Fibroblast of villous mesenchyme (primary cell): Measurements from ENCODE around the gene KRAS. TPM values are rescaled to one million over a fixed set of nuclear protein-coding genes. Genes with fewer than 3 reads are reported as not detected.

Experiments
- DNase-seq: peaks from one replicate; pipeline ENCODE4 v3.0.0-alpha.2; 2010; ENCODE audit warnings: low read depth
- H3K4me3 ChIP-seq: 2 replicates; pipeline ENCODE4 v1.5.1; 2011; ENCODE audit warnings: low read depth, mild to moderate bottlenecking, low read length
- CTCF ChIP-seq: IDR thresholded peaks from 2 replicates; pipeline ENCODE4 v1.5.1; 2012; ENCODE audit warnings: low read depth, mild to moderate bottlenecking, low read length; ENCODE audit not compliant: insufficient read depth
- total RNA-seq: library from RNA; depleted of rRNA; stranded (reverse); fragments of >200 nt; gene quantifications from 2 replicates; pipeline ENCODE4 v1.2.3, GENCODE V29; 2012

KRAS gene
- total RNA-seq, 1 donor = 19.9 TPM

GRCh38 chr12:25249931-25250738, 594 bp downstream of the KRAS start:
- no peak for DNase-seq
- peak overlapping the region; percentile 91 for H3K4me3 ChIP-seq
- no peak for TF ChIP-seq CTCF

- no peak for TF ChIP-seq CTCF
- DNase-seq = no peak
- no peak overlapping the region for H3K4me3 ChIP-seq
Observed at GRCh38 chr12:25248732-25249131, 2.0 kb downstream of the KRAS start.

GRCh38 chr12:25248137-25248536, 2.6 kb downstream of the KRAS start:
- TF ChIP-seq CTCF = no peak
- no peak overlapping the region for H3K4me3 ChIP-seq
- no peak for DNase-seq

GRCh38 chr12:25245491-25245890, 5.2 kb downstream of the KRAS start:
- no peak for TF ChIP-seq CTCF
- no peak for DNase-seq
- H3K4me3 ChIP-seq = no peak overlapping the region

- H3K4me3 ChIP-seq = no peak overlapping the region
- no peak for DNase-seq
- no peak for TF ChIP-seq CTCF
Observed at GRCh38 chr12:25243680-25243990, 7.1 kb downstream of the KRAS start.

GRCh38 chr12:25242981-25243679, 7.6 kb downstream of the KRAS start:
- H3K4me3 ChIP-seq = no peak overlapping the region
- no peak for TF ChIP-seq CTCF
- DNase-seq = peak; percentile 38
